ENCODE data around the gene POLD2. TPM values are rescaled to one million over a fixed set of nuclear protein-coding genes. Genes with fewer than 3 reads are reported as not detected.

The POLD2 gene
- total RNA-seq, 1 experiment from 2014 or later, result 131 TPM

GRCh38 chr7:44096326-44096881, 26.9 kb downstream of the POLD2 start:
- Histone ChIP-seq H3K27me3 (ENCODE audit: insufficient read depth, low read length) (no peaks in the 10 kb centered on the region), H2BK15ac (ENCODE audit: low read depth, low read length) (no peak overlapping the region), H2AFZ (ENCODE audit: low read length) (no peak overlapping the region), H3K9me3 (ENCODE audit: control insufficient read depth, low read depth, low read length) (no peaks in the 10 kb centered on the region), H3K27ac (ENCODE audit: insufficient read length, low read depth, low read length) (no peak overlapping the region), H3K79me2 (ENCODE audit: insufficient read depth, low read length) (no peaks in the 10 kb centered on the region), H2BK120ac (ENCODE audit: low read depth, low read length, poor library complexity, severe bottlenecking) (no peak overlapping the region), H2BK5ac (ENCODE audit: insufficient read length, low read length) (no peak overlapping the region), H3K4ac (ENCODE audit: low read depth, low read length) (no peak overlapping the region), H3K4me2 (ENCODE audit: insufficient read depth, insufficient read length, low read length) (no peak overlapping the region), H4K5ac (ENCODE audit: insufficient read length, low read depth, low read length) (no peak overlapping the region), H3T11ph (ENCODE audit: low read length) (no peak overlapping the region), H3K79me1 (ENCODE audit: insufficient read depth, low read depth, low read length, poor library complexity, severe bottlenecking) (no peaks in the 10 kb centered on the region), H2AK5ac (ENCODE audit: insufficient read length, low read length) (no peak overlapping the region), H4K20me1 (ENCODE audit: control insufficient read depth, insufficient read depth, insufficient read length) (no peaks in the 10 kb centered on the region), H3K4me1 (ENCODE audit: insufficient read depth, low read length) (no peaks in the 10 kb centered on the region), H2BK20ac (ENCODE audit: low read depth, low read length, poor library complexity, severe bottlenecking) (no peak overlapping the region), H3K14ac (ENCODE audit: insufficient read depth, low read length) (no peak overlapping the region), H3K56ac (ENCODE audit: insufficient read length, low read depth, low read length) (no peak overlapping the region), H3K18ac (ENCODE audit: insufficient read length, low read depth, low read length) (no peak overlapping the region), H3K9ac (ENCODE audit: extremely low read depth, insufficient read length, low read length) (no peak overlapping the region), H3K23me2 (ENCODE audit: insufficient read length, low read depth, low read length, poor library complexity, severe bottlenecking) (no peaks in the 10 kb centered on the region), H3K23ac (ENCODE audit: insufficient read length, low read depth, low read length) (no peak overlapping the region), H4K8ac (replicated peaks; ENCODE audit: insufficient read length, low read depth, low read length) (no peak overlapping the region), H2BK12ac (ENCODE audit: insufficient read length, low read depth, low read length) (no peak overlapping the region), H4K91ac (ENCODE audit: insufficient read length, low read depth, low read length) (no peak overlapping the region)
- no peaks in the 10 kb centered on the region; a peak in 1 of 5 replicates for H3K9me3 Mint-ChIP-seq
- no peak for TF ChIP-seq CTCF (conservative IDR thresholded peaks at IDR 0.05)
- H3K4me3 Mint-ChIP-seq, result no peak overlapping the region
- no peak overlapping the region; a peak in 1 of 7 replicates for H3K27ac Mint-ChIP-seq
- WGBS (ENCODE audit: extremely low coverage, insufficient read length, low lambda C conversion rate), result no CpG with 5 or more reads among the region's 8 CpGs
- H3K4me1 Mint-ChIP-seq, result peaks cover 0 to 10% of the 10 kb centered on the region in 2 experiments; a peak in 2 of 4 replicates
- DNase-seq, result no peak
- peaks cover 23% of the 10 kb centered on the region for H3K27me3 Mint-ChIP-seq (ENCODE audit: low read depth)
- H3K36me3 Mint-ChIP-seq (ENCODE audit: insufficient read depth in 1 of 3, low read depth in 3 of 3), result no peaks in the 10 kb centered on the region
